CD4-positive, alpha-beta T cell treated with Interleukin-6 for 4 hours (primary cell): ENCODE data around the gene BMPR1B.

Experiments used
- DNase-seq: peaks from one replicate; pipeline ENCODE4 v3.0.0-alpha.2; 2020; ENCODE audit warnings: mixed read lengths

BMPR1B gene

DNA sequence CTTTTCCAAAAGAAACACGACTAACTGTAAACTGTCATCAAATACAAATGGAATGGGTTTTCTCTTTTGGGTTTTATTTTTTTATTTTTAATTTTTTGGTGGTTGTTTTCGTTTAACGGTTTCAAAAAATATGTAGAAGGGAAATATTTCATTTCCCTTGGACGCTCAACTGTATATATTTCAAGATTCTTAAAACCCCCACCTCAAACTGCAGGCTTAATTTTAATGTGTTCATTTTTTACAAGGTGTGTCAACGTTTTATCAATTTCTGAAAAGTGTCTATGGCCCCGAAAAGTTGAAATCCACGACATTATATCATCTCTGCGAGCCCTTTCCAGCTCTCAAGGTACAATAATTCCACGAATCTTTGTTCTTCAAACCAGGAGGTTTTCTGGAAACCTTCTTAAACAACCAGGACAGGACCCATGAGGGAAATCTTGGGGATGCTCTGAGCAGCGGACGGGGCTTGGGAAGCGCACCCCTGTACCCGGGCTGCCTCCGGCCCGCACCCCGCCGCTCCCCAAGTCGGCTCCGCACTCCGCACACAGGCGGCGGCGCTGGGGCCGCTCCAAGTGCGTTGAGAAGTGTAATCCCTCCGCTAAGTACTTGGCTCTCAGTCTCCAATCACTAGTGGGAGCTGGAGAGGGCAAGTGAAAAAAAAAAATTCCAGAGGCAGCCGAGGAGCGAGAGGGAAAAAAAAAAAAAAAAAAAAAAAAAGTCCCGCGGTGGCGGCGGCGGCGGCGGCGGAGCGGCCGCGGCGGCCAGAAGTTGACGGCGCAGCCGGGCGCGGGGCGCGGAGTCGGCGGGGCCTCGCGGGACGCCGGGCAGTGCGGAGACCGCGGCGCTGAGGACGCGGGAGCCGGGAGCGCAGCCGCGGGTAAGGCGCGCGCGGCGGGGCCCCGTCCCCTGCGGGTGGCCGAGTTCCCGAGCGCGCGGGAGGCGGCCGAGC, at the start of gene BMPR1B:
BMPR1B (plus strand) TSS at position 764 of the 949 bp plus-strand sequence. CDS start 346,470 bp downstream, outside the sequence.
- no peak for DNase-seq

DNA sequence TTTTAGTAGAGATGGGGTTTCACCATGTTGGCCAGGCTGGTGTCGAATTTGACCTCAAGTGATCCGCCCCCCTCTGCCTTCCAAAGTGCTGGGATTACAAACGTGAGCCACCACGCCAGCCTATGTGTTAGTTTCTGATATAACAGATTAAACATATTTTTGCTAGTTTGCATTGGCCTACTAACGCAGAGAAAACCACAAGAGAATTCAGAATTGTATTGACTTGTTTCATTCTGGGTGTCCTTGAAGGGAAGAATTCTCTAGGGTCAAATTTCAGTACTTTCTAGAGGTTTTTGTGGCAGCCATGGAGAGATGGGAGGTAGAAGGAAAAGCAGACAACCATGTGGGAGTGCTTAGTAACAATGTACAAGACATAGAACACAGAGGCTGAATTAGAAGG, 46.1 kb upstream of the BMPR1B start:
- no peak for DNase-seq

DNA sequence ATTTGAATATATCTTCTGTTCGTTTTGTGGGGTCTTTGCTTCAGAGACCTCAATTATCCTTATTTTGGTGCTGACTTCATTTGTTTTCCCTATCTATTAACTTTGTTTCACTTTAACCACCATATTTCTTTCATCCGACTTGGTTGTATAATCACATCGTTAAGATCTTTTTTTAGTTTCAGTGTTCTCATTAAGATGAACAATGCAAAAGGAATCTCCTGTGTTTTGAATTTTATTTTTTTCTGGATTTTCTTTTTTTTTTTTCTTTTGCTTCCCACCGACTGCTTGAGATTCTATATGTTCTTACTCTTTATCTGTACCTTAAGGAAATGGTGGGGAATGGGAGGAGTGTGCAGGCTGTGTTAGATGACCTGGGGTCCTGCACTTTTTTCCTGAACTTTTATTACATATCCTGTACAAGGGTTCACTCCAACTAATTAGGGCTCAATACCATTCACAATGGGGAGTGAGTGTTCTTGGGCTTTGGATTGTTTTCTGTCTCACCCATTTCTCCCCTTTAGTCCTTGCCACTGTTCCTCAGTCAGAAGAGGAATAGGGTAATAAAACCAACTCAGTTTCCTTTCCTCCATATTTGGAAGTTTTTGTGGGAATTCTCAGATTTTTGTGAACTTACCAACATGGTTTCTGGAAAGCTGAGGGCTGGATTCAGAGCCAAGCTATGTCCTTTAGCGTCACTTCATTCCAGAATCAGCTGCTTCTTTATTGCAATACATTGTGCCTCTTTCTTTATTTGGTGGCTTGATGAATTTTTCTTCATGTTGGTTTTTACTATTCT, 43.2 kb upstream of the BMPR1B start:
- no peak for DNase-seq

DNA sequence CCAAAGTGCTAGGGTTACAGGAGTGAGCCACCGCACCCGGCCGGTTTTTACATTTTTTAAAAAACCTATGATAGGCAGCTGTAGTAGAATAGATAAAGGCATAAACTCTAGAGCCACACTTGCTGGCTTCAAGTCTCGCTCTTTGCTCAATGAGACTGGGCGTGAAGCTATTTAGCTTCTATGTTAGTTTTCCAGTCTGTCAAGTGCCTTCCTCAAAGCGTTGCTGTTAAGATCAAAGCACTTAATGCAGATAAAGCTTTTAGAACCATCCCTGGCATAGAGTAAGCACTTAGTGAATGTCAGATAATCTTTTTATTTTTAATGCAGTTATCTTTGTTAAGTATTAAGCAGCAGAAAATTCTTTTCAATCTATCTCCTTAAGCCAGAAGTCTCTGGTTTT, 42.0 kb upstream of the BMPR1B start:
- no peak for DNase-seq

DNA sequence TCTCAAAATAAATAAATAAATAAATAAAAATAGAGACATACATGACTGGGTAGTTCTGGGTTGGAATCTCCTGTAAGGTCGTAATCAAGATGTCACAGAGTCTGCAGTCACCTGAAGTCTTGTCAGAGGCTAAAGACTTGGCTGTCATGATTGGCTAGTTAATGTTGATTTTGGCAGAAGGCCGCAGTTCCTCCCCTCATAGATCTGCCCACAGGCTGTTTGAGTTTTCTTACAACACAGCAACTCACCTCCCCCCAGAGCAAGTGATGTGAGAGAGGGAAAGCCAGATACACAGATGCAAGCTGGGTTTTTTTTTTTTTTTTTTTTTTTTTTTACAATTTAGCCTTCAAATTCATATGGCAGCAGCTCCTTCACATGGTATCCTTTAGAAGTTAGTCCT, 36.4 kb upstream of the BMPR1B start:
- DNase-seq = no peak

DNA sequence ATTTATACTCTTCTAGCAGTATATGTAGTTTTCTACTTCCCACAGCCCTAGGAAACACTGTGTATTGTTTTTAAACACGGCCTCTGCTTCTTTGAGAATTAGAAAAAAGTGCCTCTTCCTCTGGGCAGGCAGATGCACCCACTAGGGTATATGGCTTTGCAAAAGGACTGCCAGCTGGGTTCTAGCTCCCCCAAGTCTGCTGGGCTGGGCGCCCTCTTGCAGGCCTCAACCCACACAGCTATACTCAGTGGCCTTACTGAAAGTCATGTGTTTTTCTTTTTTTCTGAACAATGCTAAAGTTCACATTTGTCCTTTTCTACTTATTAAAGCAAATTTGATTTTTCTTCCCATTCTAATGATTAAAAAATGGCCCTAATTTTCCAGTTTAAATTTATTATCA, 35.5 kb upstream of the BMPR1B start:
- DNase-seq = no peak

DNA sequence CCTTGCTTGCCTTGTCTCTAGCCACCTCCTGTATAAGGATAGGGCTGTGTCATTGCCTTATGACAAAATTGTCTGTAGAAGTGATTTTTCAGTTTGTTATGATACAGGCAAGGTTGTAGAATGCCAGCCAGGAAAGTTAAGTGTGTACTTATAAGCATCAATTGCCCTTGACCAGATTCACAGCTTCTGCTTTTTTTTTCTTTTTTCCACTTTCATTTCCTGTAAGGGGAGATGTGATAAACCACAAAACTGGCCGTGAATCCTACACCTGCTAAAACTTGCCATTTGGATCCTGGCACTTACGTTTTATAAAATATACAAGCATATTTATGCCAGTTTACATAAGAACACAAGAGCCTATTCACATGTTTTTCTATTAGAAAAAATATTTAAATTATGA, 35.0 kb upstream of the BMPR1B start:
- DNase-seq = no peak

DNA sequence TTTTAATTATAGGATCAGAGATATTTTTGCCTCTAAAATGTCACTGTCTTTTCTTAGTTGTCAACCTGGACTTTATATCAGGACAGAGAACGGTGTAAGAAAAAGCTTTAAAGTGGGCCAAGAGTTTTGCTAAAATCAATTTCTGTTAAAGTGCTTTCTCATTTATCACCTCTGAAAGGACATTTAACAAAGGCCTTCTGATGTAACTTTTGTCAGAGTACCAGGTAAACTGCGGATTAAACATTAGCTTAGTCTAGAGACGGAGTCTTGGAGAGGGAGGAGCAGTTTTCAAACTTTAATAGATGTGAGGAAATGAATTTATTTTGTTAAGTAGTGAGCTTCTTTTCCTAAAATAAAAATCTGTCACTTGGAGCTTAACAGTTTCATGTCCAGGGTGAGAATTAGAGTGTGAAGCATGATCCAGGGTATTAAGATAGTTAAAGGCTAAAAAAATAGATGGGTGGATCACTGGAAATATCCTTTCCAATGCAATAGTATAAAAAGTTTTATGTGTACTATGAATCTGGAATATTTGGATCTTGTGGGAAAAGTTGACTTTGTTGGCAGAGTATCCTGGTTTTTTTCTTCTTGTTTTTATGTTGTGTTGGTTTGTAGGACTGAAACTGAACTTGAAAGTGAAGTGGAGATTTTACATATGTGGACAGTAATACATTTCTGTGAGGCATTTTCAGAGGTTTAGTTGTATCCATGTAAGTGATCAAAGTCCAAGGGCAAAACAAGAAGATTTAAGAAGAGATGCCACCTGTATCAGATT, 33.6 kb upstream of the BMPR1B start:
- no peak for DNase-seq

DNA sequence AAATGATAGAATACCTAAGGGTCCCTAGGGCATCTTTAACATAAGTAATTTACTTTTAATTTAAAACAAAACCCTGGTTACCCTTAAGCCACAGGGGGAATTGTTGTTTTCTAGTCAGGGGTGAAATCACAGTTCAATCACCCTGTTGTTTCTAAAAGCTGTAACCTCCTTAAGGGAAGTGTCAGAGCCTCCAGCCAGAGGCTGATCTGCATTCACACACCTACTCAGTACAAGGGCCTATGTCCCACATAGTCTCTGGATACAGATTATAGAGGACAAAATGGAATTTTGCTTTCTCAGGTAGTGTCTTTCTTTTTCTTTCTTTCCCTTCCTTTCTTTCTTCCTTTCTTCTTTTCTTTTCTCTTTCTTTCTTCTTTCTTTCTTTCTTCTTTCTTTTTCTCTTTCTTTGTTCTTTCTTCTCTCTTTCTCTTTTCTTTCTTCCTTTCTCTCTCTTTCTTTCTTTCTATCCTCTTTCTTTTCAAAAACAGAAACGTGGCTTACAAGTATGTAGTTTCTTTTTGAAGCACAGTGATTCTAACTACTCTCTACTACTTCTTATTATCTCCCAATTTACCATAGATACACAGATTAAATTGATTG, 31.1 kb upstream of the BMPR1B start:
- no peak for DNase-seq

DNA sequence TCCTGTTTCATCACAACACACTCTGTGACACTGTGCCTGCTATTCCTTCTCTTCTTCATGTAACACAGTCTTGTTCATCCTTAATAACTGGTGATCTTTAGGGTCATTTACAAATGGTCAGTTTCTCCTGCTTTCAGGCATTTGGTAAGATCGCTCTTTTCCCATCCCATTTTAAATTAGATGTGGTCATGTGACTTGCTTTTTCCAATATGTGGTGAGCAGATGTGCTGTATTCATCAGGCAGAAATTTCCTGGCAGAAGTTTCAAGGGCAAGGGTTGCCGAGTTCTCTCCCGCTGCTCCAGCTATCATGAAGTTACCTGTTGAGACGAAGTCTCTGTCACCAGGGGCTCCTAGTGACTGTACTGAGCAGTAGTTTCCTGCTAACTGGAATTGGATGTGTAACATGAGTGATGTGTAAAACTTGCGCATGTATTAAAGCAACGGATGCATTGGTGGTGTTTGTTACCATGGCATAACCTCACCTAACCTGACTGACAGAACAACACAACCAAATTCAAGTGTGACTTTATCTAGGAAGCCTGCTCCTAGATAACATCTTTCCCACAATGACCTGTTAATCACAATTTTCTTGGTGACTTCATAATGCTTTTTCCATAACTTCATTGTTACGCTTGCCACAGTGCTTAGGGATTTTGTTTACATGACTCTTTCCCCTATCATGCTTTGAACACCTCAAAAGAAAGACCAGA, 29.5 kb upstream of the BMPR1B start:
- DNase-seq = no peak

DNA sequence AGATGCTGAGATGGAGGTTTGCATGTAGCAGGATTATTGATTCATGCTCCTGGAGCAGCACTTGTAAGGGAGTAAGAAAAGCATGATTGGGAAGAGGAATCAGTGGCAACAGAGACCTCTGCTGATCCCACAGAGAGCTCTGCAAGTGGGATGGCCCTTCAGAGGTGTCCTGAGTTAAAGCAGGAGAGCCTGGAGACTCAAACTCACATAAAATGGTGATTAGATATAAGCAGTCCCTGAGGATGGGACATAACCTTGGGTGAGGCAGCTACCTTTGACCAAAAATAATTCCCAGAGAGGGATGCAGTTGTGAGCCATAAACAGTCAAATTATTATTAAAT, 25.4 kb upstream of the BMPR1B start:
- no peak for DNase-seq

DNA sequence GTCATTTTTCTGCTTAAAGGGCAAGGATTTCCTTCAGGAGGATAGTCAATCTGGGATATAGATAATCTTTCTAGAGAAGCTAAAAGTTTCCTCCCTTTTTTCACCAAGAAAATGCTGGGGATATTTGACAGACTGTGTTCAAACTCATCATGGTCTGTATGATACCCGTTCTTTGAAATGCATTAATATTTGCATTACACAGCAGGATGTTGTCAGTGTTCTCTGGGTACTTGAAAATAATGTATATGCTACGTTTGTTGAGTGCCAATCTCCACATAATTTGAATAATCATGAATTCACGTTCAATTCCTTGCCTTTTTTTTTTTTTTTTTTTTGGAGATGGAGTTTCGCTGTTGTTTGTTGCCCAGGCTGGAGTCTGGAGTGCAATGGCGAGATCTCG, 18.0 kb upstream of the BMPR1B start:
- no peak for DNase-seq

DNA sequence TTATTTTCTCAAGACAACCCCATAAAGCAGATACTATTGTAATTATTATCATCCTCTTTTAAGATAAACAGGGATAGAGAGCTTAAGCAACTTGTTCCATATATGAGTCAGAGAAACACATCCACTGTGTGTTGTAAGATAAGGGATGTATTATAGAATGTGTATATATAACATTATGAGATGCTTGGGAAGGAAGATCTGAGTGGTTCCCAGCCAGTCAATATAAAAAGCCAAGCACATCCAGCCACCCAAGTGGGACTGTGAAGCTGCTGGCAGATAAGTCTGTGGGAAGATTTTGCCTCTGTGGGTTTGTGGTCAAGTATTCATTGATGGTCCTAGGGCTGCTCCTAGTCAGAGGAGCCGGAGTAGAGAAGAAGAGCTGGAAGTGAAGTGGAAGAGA, 16.5 kb upstream of the BMPR1B start:
- DNase-seq = no peak

DNA sequence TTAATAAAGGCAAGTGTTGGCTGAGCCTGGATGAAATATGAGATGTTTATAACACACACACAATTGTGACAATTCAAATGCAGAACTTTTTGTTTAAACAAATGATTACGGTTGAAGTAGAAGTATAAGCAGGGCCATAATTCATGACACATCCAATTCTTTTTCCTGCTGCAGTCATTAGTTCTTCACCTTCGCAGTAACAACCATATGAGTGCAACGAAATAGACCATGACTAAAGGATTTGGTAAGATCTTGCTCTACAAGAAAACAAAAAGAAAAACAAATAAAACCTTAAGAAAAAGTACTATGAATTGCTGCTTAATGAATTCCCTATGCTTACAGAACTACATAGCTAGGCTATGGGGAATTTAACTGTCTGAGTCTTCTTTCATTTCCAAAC, 13.9 kb upstream of the BMPR1B start:
- DNase-seq = no peak

DNA sequence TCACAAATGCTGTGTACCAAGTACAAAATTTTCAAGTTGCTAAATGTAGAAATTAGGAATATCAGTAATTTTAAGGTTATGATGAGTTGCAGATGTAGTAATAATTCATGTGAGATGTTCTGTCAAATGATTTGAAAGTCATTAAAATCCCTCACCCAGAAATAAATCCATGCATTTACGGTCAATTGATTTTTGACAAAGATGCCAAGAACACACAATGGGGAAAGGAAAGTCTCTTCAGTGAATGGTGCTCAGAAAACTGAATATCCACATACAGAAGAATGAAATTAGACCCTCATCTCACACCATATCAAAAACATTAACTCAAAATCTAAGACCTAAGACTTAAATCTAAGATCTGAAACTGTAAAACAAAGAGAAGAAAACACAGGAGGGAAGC, 12.9 kb upstream of the BMPR1B start:
- no peak for DNase-seq

DNA sequence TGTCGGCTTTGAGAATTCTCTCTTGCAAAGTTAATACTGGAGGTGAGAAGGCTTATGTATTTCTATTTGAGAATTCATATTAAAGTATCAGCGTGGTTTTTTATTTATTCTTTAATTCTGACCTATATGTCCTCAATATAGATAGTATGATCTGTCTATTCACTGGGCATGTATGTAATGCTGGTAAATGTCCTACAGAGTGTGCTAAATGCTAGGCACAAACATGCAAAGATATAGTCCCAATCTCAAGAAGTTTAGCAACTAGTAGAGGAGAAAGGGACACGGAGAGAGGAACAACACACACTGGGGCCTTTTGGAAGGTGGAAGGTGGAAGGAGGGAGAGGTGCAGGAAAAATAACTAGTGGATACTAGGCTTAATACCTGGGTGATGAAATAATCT, 11.0 kb upstream of the BMPR1B start:
- DNase-seq = no peak

DNA sequence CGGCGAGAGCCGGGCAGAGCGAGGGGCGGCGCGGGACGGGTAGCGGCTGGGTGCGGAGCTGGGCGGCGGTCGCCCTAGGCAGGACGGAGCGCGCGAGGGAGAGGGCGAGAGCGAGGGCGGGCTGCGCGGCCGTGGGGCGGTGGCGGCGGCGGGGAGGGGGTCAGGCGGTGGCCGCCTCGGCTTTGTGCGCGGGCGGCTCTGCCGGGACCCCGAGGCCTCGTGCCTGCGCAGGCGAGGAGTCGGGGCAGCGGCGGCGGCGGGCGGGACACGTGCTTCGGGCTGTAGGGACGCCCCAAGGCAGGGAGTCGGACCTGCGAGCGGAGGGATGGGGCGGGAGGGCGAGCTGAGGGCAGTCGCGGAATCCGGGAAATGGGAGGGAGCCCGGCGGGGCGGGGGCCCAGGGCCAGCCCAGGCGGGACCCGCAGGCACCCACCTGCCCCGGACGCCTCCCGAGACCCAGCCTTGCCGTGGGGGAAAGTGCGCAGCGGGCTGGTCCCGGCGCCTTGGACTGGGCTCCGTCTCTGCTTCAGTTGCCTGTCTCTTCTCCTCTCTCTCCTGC, 465 bp downstream of the BMPR1B start:
- DNase-seq = no peak

DNA sequence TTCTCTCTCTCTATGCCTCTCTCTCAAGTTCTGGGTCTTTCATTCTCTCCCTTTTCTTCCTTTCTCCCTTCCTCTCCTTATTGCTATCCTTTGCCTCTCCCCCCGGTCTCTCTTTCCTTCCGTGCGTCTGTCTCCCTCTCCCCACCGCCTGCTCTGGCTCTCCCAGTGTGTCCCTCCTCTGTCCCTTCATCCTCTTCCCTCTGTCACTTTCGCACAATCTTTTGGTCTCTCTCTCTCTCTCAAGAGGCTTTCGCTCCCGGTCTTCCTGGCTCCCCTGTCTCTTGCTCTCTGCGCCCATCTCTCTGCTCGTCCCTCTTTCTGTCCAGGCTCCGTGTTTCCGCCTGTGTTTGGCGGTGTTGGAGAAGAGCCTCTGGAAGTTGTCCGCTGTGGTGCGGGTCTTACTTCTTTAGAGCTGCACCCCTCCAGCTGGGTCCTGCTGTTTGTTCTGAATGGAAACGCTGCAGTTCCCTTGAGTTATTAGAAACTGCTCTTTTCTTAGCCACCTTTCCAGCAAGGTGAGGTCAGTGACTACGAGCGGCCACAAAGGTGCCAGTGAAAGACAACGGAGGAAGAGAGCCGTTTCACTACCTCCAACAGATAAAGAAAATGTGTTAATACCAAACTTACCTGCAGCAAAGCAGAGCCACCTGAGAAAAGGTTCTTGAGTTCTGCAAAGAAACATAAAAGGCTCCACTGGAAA, 1.1 kb downstream of the BMPR1B start:
- no peak for DNase-seq

DNA sequence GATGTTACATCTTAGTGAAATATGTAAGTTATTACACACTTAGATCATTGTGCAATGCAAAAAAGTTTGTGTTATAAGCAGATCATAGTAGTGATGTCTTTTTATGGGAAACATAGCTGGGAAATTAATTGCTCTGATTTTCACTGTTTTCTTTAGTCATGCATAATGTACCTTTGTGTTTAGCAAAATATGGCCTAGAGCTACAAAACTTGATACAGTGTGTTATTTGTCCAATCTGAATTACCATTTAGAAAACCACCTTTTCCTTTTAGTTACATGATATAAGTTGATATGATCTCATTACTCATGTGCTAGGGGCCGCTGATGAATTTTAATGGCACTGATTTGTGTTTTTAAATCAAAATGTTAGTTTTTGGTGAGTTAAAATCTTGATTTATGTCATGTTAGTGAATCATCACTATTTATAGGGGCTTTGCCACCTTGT, 2.0 kb downstream of the BMPR1B start:
- DNase-seq = no peak

DNA sequence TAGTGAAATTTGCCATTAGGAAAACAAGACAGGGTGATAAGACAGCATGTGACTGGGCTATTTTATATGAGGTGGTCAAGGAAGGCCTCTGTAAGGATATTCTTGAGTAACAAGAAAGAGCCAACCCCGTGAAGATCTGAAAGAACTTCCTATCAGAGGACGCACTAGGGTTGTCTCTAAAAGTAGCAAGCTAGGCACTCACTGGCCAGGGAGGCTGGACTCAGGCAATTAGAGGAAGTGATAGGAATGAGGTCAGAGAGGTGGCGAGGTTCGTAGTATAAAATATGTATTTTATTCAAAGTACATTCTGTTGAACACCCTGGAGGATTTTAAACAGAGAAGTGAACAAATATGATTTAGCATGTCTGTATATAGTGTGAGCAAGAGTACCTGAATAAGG, 4.6 kb downstream of the BMPR1B start:
- no peak for DNase-seq

DNA sequence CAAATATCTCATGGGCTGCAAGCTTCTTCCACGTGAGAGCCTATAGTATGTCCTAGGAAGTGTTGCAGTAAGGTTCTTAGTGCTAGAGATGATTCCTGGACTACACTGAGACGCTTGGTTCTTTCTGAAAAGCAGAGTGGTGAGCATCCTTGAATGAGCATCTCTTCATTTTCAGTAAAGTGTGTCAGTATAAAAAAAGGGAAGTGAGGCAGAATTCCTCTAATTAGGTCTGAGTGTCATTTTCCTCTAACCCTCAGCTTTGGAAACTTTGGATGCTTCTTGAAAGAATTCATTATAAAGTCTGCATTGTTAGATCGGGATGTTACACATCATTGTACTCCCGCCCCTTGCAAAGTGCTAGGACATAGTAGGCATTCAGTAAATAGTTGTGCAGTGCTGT, 5.2 kb downstream of the BMPR1B start:
- DNase-seq = no peak
